Activated naive CD8-positive, alpha-beta T cell treated with anti-CD3 and anti-CD28 coated beads, Interleukin-2, amount 50 U/mL, for 16 hours (primary cell): ENCODE measurements around the gene MVB12B.

Experiments
- DNase-seq: peaks from one replicate; pipeline ENCODE4 v3.0.0-alpha.2; 2020; ENCODE audit warnings: low read depth, low spot score

The MVB12B gene

GRCh38 chr9:126363250-126363649, 36.6 kb downstream of the MVB12B start:
- DNase-seq = no peak

GRCh38 chr9:126363847-126364671, 37.4 kb downstream of the MVB12B start:
- DNase-seq = no peak

DNA sequence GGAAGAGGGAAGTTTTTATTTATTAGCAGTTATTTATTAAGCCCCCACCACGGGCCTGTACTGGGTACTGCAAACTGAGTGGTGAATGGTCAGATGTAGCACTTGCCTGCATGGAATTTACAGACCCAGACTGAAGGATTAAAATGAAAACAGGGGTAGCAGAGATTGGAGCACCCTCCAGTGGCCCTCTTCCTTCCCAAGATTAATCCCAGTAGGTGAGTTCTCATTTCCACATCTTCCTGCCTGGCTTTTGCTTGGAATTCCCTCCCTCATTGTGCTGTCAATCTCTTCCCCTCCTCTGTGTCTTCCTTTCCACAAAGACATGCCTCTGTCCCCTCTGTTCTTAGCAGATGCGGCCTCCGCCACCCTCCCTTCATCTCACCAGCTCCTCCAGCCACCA, 39.2 kb downstream of the MVB12B start:
- DNase-seq = no peak

- DNase-seq = no peak
These were observed 39.9 kb downstream of the MVB12B start for GRCh38 chr9:126366366-126367011.

DNA sequence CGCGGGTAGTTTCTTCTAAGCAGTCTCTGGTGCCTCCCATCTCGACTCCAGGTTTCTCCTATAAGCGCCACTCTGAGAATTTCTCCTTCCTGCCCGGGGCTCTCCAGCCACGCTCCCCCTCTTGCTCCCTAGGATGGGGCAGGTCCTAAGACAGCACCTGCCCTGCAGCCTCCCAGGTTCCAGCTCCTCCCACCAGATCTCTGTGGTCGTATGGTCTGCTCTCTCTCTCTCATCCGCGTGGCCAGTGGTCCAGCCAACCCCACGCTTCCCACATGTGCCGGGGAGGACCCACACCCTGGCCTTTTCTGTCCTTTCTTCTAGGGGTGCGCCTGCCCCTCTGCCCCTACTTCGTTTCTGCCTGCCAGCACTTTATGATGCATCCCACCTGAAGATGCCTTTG, 40.5 kb downstream of the MVB12B start:
- DNase-seq = no peak

- DNase-seq = no peak
These were observed 41.0 kb downstream of the MVB12B start for GRCh38 chr9:126367616-126368015.

DNA sequence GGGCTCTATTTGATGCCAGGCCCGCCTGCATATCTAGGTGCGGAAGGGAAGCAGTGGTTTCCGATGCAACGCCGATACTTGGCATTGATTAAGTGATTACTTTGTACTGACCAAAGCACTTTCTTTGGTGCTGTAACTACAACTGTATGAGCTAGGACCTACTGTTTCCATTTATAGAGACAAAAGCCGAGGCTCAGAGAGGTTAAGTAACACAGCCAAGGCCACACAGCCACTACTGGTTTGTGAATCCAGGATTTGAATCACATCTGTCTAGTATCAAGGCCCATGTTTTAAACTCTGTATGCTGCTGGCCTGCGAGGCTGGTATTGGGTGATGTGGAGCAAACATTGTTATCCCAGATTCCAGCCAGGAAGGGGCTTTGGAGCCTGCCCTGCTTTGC, 41.4 kb downstream of the MVB12B start:
- DNase-seq = no peak

GRCh38 chr9:126371007-126371870, 44.6 kb downstream of the MVB12B start:
- no peak for DNase-seq

DNA sequence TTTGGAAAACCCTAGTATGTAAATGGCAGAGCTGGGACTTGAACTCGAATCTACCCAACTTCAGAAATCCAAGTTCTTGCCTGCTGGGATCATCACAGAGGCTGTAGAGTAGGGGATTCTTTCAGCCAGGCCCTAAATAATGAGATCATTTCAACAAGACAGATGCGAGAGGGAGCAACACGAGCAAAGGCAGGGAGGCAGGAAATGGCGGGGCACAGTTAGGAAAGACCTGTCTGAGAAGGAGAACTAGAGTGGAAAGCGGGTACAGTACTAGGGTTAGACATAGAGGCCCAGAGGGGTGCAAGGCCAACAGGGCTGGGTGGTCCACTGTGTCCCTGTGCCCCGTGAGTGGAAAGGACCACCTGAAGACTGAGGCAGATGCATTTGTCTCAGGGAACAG, 46.1 kb downstream of the MVB12B start:
- no peak for DNase-seq

DNA sequence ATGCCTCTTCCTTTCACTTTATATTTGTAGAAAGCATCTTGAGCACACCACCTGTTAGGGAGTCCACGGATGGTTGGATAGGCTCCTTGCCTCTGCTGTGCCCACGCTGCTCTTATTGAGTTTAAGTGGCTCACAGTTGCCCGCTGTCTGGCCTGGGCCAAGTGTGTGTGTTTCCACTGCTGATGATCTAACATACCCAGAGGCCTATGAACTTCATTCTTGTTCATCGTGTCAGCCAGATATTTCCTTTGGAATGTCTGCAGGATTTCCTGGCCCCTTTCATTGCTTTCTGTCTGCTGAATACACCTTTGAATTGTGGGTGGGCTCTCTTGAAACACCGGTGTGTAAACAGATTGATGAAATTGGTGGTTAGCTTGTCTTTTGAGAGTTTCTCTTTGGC, 46.6 kb downstream of the MVB12B start:
- no peak for DNase-seq

- no peak for DNase-seq
These were observed 47.7 kb downstream of the MVB12B start for GRCh38 chr9:126374366-126374781.

DNA sequence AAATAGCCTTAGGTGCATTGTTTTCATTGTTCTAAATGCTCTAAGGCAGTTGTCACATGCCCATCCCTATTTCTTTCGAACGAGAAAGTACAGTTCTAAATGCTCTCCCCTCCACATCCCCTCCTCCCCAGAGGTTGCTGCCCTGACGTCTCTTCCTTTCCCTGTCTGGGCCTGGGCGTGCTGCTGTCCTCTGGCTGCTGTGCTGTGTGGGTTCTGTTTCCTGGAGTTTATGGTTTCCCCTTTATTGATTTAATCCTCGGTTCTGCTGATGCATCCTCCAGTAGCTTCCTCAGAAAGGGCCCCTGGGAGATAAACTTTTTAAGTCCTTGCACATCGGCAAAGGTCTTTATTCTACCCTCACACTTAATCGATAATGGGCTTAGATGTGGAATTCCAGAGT, 48.8 kb downstream of the MVB12B start:
- DNase-seq = no peak

- DNase-seq = no peak
These were observed 49.9 kb downstream of the MVB12B start for GRCh38 chr9:126376311-126377175.

DNA sequence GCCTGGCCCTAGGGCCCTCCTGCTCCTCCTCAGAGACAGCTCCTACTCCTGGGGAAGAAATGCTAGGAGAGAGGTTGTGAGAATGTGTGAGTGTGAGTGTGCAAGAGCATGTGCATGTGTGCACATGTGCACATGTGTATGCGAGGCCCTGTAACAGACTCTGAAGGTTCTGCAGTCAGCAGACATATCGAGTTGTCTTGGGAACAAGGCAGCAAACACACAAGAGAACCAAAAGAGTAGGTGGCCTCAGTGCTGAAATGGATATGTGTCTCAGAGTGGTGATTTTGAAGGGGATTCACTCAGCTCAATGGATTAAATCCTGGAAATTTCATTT, 50.5 kb downstream of the MVB12B start:
- no peak for DNase-seq

DNA sequence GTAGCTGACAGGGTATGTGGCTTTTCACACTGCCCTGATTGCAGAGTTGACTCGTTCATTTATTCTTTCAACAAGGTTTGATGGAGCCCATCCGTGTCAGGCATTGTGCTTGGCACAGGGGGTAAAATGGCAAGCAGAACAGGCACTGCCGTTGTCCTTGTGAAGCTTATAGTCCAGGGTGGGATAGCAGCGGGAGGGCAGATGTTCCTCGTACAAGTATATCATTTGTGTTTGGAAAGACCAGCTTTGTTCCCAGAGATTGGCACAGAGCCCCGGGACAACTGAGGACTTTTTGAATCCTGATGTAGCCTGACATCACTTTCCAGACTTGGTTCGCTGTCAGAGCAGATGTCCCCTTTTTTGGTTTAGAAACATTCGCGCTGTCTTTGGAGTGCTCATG, 50.9 kb downstream of the MVB12B start:
- no peak for DNase-seq

- no peak for DNase-seq
These were observed 52.1 kb downstream of the MVB12B start for GRCh38 chr9:126378761-126379160.

DNA sequence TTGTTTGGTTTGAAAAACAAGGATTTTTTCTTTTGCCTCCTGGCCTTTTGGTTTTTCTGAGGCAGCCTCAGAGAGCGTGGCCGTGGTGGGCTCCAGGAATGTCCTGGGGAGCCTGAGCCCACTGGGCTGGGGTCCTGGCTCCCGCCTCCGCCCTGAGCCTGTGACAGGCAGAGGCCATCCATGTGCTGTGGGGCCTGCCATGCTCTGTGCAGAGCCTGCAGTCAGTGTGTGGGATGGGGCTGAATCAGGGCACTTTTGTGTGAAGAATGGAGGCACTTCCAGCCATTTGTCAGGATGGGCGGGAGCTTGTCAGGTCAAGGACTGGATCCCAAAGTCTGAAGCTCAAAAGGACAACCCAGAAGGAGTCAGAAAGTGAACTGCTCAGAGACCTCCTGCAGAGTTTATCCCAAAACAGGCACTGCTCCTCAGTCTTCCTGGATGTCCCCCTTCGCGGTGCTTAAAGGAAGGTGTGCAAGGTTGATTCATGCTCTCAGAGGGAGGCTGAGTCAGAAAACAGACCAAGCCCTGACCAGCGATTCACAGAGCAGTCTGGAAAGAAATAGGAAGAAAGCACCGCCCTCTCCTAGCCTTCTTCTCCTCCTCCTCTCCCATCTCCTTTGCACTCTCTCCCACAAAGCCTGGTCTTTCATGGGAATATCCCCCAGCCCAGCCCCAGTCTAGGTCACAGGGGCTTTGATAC, 53.2 kb downstream of the MVB12B start:
- no peak for DNase-seq

DNA sequence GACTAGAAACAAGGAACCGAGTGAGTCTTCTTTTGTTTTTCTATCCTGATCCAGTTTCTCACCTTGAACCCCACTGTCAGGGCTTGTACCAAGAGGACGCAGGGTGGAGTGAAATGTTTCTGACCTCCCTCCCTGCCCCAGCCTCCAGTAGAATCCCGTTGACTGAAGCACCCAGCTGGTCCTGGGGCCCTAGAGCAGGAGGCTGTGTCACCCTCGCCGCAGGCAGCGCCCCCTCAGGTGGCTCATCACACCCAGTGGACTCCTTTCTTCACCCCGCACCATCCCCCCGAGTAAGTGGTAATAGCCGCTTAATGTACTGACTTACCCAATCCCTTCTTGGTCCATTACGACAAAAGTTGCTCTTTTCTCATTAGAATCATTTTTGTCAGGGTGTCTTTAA, 53.8 kb downstream of the MVB12B start:
- no peak for DNase-seq

DNA sequence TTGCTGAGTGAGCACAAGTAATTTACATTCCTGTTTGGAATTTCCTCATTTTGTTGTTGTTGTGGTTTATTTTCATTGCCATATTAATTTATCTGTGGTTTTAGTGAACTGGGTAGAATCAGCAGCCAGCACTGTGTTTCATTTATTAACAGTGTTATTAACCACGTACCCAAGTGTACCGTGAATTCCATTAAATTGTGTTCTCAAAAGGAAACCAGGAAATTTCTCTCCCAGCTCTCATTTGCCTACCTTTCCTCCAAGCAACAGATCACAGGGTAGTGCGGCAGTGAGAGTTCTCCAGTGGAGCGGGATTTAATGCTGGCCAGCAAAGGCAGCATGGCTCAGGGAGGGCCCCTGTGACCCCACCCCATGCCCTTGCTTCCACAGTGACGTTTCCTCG, 54.6 kb downstream of the MVB12B start:
- no peak for DNase-seq

DNA sequence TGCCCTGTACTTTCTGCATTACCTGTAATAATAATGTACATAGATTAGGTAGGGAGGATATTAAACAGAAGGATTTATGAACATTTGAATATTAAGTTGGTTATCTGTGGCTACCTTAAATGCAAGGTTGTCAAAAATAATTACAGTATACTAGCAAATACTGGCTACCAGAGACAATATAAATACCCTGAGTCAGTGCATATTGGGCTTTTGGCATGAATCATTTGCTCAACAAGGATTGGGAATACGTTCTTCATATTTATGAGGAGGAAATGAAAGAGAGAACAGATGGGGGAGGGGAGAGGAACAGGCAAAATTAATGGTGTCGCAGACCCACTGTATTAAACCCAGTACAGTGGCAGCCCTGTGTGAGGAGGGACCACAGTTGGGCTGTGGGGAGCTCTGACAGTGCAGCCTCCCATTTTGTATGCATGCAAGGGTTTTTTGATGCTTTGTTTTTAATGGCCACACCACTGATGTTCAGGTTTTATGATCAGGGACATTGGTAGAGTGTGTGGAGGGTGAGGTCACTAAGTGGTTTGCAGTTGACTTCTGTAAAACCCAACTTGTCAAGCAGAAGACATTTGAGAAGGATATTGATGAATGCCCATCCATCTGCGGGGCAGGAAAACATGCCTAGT, 56.9 kb downstream of the MVB12B start:
- no peak for DNase-seq
